ENCODE results near the gene CEBPG.

GRCh38 chr19:33368074-33368864 lies 5.2 kb upstream of the CEBPG start:
- no peak for TF ChIP-seq CTCF (IDR thresholded peaks at IDR 0.05; ENCODE audit: low read length)
- no peak for TF ChIP-seq EZH2phosphoT487 (IDR thresholded peaks at IDR 0.05; ENCODE audit: low read length)

All from MM.1S (cell line).